Mesenchymal stem cell (in vitro differentiated cells and primary cell): ENCODE results near the gene SCAPER.

Source experiments
- DNase-seq: peaks from one replicate; pipeline ENCODE4 v3.0.0-alpha.2; 2013
- H2AFZ ChIP-seq: one replicate; pipeline ENCODE4 v1.6.1; 2013; ENCODE audit warnings: low read depth, mild to moderate bottlenecking, control low read depth, inconsistent platforms, low read length, moderate library complexity
- H2AK5ac ChIP-seq: 2 replicates; pipeline ENCODE4 v1.6.1; 2013; ENCODE audit warnings: low read length, moderate library complexity, mild to moderate bottlenecking, inconsistent platforms; ENCODE audit not compliant: severe bottlenecking
- H2BK120ac ChIP-seq: one replicate; pipeline ENCODE4 v1.6.1; 2013; ENCODE audit warnings: low read depth, mild to moderate bottlenecking, inconsistent platforms, low read length, moderate library complexity
- H2BK12ac ChIP-seq, 2 experiments: one replicate each; pipeline ENCODE4 v1.6.1; 2013; ENCODE audit warnings: inconsistent platforms in 2 of 2, low read length in 2 of 2, mild to moderate bottlenecking in 2 of 2, moderate library complexity in 2 of 2, control low read depth in 1 of 2
- H2BK15ac ChIP-seq: one replicate; pipeline ENCODE4 v1.6.1; 2013; ENCODE audit warnings: mild to moderate bottlenecking, low read depth, inconsistent platforms; ENCODE audit not compliant: poor library complexity, severe bottlenecking
- H2BK5ac ChIP-seq: 2 replicates; pipeline ENCODE4 v1.6.1; 2013; ENCODE audit warnings: low read depth, mild to moderate bottlenecking, low read length, control low read depth, inconsistent platforms; ENCODE audit not compliant: poor library complexity, severe bottlenecking
- H3K14ac ChIP-seq, 2 experiments: one replicate each; pipeline ENCODE4 v1.6.1; 2013; ENCODE audit warnings: inconsistent platforms in 2 of 2, low read length in 2 of 2, control low read depth in 1 of 2, mild to moderate bottlenecking in 1 of 2, moderate library complexity in 1 of 2
- H3K18ac ChIP-seq, 2 experiments: one replicate each; pipeline ENCODE4 v1.6.1; 2013; ENCODE audit warnings: inconsistent platforms in 2 of 2, low read length in 2 of 2, control low read depth in 1 of 2, low read depth in 1 of 2, mild to moderate bottlenecking in 1 of 2
- H3K23ac ChIP-seq, 2 experiments: one replicate each; pipeline ENCODE4 v1.6.1; 2013; ENCODE audit warnings: inconsistent platforms in 2 of 2, low read length in 2 of 2, mild to moderate bottlenecking in 2 of 2, moderate library complexity in 2 of 2, control low read depth in 1 of 2
- H3K27ac ChIP-seq: 2 replicates; pipeline ENCODE4 v1.5.1; 2013; ENCODE audit warnings: mild to moderate bottlenecking, moderate library complexity, low read length, control low read depth, inconsistent platforms; ENCODE audit not compliant: poor library complexity, severe bottlenecking
- H3K27me3 ChIP-seq, 2 experiments: 2 replicates each; pipeline versions ENCODE4 v1.6.1 to v1.7.0; 2013; ENCODE audit warnings: low read length in 2 of 2, mild to moderate bottlenecking in 2 of 2, moderate library complexity in 2 of 2, control low read depth in 1 of 2, inconsistent platforms in 1 of 2; ENCODE audit not compliant: control insufficient read depth in 1 of 2, insufficient read depth in 1 of 2
- H3K36me3 ChIP-seq, 2 experiments: 2 replicates each; pipeline versions ENCODE4 v1.6.1 to v1.7.0; 2013; ENCODE audit warnings: low read length in 2 of 2, control low read depth in 1 of 2, inconsistent platforms in 1 of 2, low read depth in 1 of 2, mild to moderate bottlenecking in 1 of 2; ENCODE audit not compliant: insufficient read depth in 2 of 2, control insufficient read depth in 1 of 2
- H3K4ac ChIP-seq, 2 experiments: one replicate each; pipeline ENCODE4 v1.6.1; 2013; ENCODE audit warnings: inconsistent platforms in 2 of 2, low read length in 2 of 2, mild to moderate bottlenecking in 2 of 2, moderate library complexity in 2 of 2, control low read depth in 1 of 2, low read depth in 1 of 2
- H3K4me1 ChIP-seq: 2 replicates; pipeline ENCODE4 v1.6.1; 2013; ENCODE audit warnings: low read depth, low read length, control low read depth; ENCODE audit not compliant: control insufficient read depth, insufficient read depth
- H3K4me2 ChIP-seq: 2 replicates; pipeline ENCODE4 v1.6.1; 2013; ENCODE audit warnings: low read length, mild to moderate bottlenecking, inconsistent platforms; ENCODE audit not compliant: poor library complexity, severe bottlenecking
- H3K4me3 ChIP-seq, 2 experiments: 2 replicates each; pipeline versions ENCODE4 v1.5.1 to v1.7.0; 2013; ENCODE audit warnings: low read length in 2 of 2, mild to moderate bottlenecking in 2 of 2, control low read depth in 1 of 2, low read depth in 1 of 2; ENCODE audit not compliant: insufficient read depth in 1 of 2
- H3K79me1 ChIP-seq: replicated peaks from 2 replicates; pipeline ENCODE4 v1.6.1; 2013; ENCODE audit warnings: mild to moderate bottlenecking, control low read depth, low read length, inconsistent platforms; ENCODE audit not compliant: poor library complexity, severe bottlenecking
- H3K9ac ChIP-seq: 2 replicates; pipeline ENCODE4 v1.7.0; 2013; ENCODE audit warnings: mild to moderate bottlenecking, low read length, moderate library complexity
- H3K9me3 ChIP-seq: 2 replicates; pipeline ENCODE4 v1.7.0; 2013; ENCODE audit warnings: mild to moderate bottlenecking, low read length; ENCODE audit not compliant: control insufficient read depth
- H4K8ac ChIP-seq: one replicate; pipeline ENCODE4 v1.6.1; 2013; ENCODE audit warnings: inconsistent platforms, mild to moderate bottlenecking, low read length, moderate library complexity
- H4K91ac ChIP-seq: one replicate; pipeline ENCODE4 v1.6.1; 2013; ENCODE audit warnings: mild to moderate bottlenecking, low read length, inconsistent platforms
- WGBS: methylation state at CpG from one replicate; pipeline ENCODE4 v1.1.7; 2013; ENCODE audit warnings: mixed read lengths; 5-methylcytosine and 5-hydroxymethylcytosine counted together

SCAPER gene

GRCh38 chr15:76947454-76947853, 42.3 kb upstream of the SCAPER start:
- no peak overlapping the region for H3K14ac ChIP-seq
- H3K4me2 ChIP-seq: no peak overlapping the region
- H3K9me3 ChIP-seq: no peaks in the 10 kb centered on the region
- H3K9ac ChIP-seq: no peak overlapping the region
- H4K91ac ChIP-seq: no peak overlapping the region
- 100% methylated on average over 2 of the region's 3 CpGs for WGBS
- no peak overlapping the region for H2BK120ac ChIP-seq
- H2AFZ ChIP-seq: no peak overlapping the region
- H2BK5ac ChIP-seq: no peak overlapping the region
- no peak overlapping the region for H3K27ac ChIP-seq
- H3K36me3 ChIP-seq: peaks cover 0 to 56% of the 10 kb centered on the region in 2 experiments
- no peak overlapping the region for H2BK15ac ChIP-seq
- DNase-seq: no peak
- H3K4ac ChIP-seq: no peak overlapping the region
- no peaks in the 10 kb centered on the region for H3K4me1 ChIP-seq
- no peaks in the 10 kb centered on the region for H3K27me3 ChIP-seq
- no peak overlapping the region for H3K18ac ChIP-seq
- H3K4me3 ChIP-seq: no peak overlapping the region
- no peak overlapping the region for H2BK12ac ChIP-seq
- H3K79me1 ChIP-seq: peaks cover 5% of the 10 kb centered on the region
- H3K23ac ChIP-seq: no peak overlapping the region
- H4K8ac ChIP-seq: no peak overlapping the region
- no peak overlapping the region for H2AK5ac ChIP-seq

- Histone ChIP-seq H2BK15ac (no peak overlapping the region), H4K8ac (no peak overlapping the region), H2BK5ac (no peak overlapping the region), H3K36me3 (peaks cover 0 to 48% of the 10 kb centered on the region in 2 experiments), H3K18ac (no peak overlapping the region), H3K9me3 (no peaks in the 10 kb centered on the region), H3K4me3 (no peak overlapping the region), H3K9ac (no peak overlapping the region), H3K23ac (no peak overlapping the region), H3K4me2 (no peak overlapping the region), H3K27ac (no peak overlapping the region), H3K4me1 (no peaks in the 10 kb centered on the region), H2AFZ (no peak overlapping the region), H4K91ac (no peak overlapping the region), H3K4ac (no peak overlapping the region), H3K14ac (no peak overlapping the region), H2BK120ac (no peak overlapping the region), H2BK12ac (no peak overlapping the region), H3K27me3 (no peaks in the 10 kb centered on the region), H3K79me1 (peaks cover 5% of the 10 kb centered on the region), H2AK5ac (no peak overlapping the region)
- DNase-seq: no peak
- WGBS: 89% methylated on average over 2 of the region's 2 CpGs
Observed at GRCh38 chr15:76945494-76946093, 40.5 kb upstream of the SCAPER start.

- H2AK5ac ChIP-seq: no peak overlapping the region
- H3K79me1 ChIP-seq: peaks cover 5% of the 10 kb centered on the region
- no peak overlapping the region for H3K27ac ChIP-seq
- H3K9me3 ChIP-seq: no peaks in the 10 kb centered on the region
- no peak overlapping the region for H3K23ac ChIP-seq
- H2BK5ac ChIP-seq: no peak overlapping the region
- no peak overlapping the region for H4K8ac ChIP-seq
- H2BK12ac ChIP-seq: no peak overlapping the region
- WGBS: 88% methylated on average over 1 of the region's 2 CpGs
- peaks cover 0 to 34% of the 10 kb centered on the region in 2 experiments for H3K36me3 ChIP-seq
- H3K4me2 ChIP-seq: no peak overlapping the region
- H3K18ac ChIP-seq: no peak overlapping the region
- no peaks in the 10 kb centered on the region for H3K27me3 ChIP-seq
- no peak overlapping the region for H3K9ac ChIP-seq
- no peak overlapping the region for H2BK120ac ChIP-seq
- no peak overlapping the region for H3K14ac ChIP-seq
- DNase-seq: no peak
- H3K4ac ChIP-seq: no peak overlapping the region
- no peak overlapping the region for H2BK15ac ChIP-seq
- no peak overlapping the region for H2AFZ ChIP-seq
- no peak overlapping the region for H4K91ac ChIP-seq
- no peaks in the 10 kb centered on the region for H3K4me1 ChIP-seq
- no peak overlapping the region for H3K4me3 ChIP-seq
Observed at GRCh38 chr15:76942331-76942730, 37.2 kb upstream of the SCAPER start.

GRCh38 chr15:76941636-76942035, 36.5 kb upstream of the SCAPER start:
- H3K4me1 ChIP-seq: no peaks in the 10 kb centered on the region
- no peaks in the 10 kb centered on the region for H3K9me3 ChIP-seq
- H2BK15ac ChIP-seq: no peak overlapping the region
- H3K18ac ChIP-seq: no peak overlapping the region
- no peak overlapping the region for H2BK120ac ChIP-seq
- H3K4me2 ChIP-seq: no peak overlapping the region
- no peak overlapping the region for H3K27ac ChIP-seq
- no peak overlapping the region for H4K8ac ChIP-seq
- H3K9ac ChIP-seq: no peak overlapping the region
- H2AK5ac ChIP-seq: no peak overlapping the region
- H2AFZ ChIP-seq: no peak overlapping the region
- H2BK12ac ChIP-seq: no peak overlapping the region
- no peak overlapping the region for H3K4ac ChIP-seq
- H4K91ac ChIP-seq: no peak overlapping the region
- WGBS: 85% methylated on average over 2 of the region's 2 CpGs
- H3K23ac ChIP-seq: no peak overlapping the region
- no peak overlapping the region for H3K14ac ChIP-seq
- H3K27me3 ChIP-seq: no peaks in the 10 kb centered on the region
- H3K79me1 ChIP-seq: peaks cover 3% of the 10 kb centered on the region
- H2BK5ac ChIP-seq: no peak overlapping the region
- no peak for DNase-seq
- H3K36me3 ChIP-seq: peaks cover 0 to 37% of the 10 kb centered on the region in 2 experiments
- H3K4me3 ChIP-seq: no peak overlapping the region
